GM21390 (cell line): ENCODE results near the gene ZRANB3.
"Not testable (repeated sequence)": the region's sequence is repeated elsewhere in the genome, so short reads cannot be mapped to it uniquely, and the experiment has no call there.

Experiments used
- ATAC-seq: cut with Tn5 transposase; IDR thresholded peaks from one replicate; pipeline ENCODE4 v1.9.1; 2021; ENCODE audit not compliant: unreplicated experiment

The ZRANB3 gene

GRCh38 chr2:135490376-135490775, 40.6 kb downstream of the ZRANB3 start:
- ATAC-seq: no peak

DNA sequence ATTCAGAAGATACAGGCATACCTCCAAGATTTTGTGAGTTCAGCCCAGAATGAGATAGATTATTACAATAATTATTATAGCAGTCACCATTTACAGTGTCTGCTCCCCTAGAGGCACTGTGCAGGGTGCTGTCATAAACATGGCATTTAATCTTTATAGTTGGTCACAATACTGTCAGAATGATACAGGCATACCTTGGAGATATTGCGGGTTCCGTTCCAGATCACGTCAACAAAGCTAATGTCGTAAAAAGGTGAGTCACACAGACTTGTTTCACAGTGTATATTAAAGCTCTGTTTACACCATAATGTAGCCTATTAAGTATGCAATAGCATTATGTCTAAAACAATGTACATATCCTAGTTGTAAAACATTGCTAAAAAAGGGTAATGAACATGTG, 45.6 kb downstream of the ZRANB3 start:
- ATAC-seq: no peak

DNA sequence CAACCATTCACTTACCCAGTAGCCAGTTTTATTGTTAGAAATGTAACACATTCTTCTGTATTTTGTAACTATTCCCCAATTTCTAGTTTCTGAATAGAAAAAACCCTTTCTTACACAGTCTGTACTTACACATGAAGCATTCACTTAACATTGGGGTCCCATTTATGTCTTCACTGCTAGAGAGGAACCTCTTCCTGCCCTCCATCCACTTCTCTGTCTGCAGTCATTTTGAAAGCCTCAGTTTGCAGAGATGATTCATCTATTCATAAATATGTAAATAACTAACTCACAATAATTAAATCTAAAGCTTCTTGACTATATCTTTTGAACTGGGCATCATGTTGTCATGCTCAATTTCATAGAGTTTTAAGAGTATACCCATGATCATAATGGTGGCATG, 55.9 kb downstream of the ZRANB3 start:
- ATAC-seq: no peak

DNA sequence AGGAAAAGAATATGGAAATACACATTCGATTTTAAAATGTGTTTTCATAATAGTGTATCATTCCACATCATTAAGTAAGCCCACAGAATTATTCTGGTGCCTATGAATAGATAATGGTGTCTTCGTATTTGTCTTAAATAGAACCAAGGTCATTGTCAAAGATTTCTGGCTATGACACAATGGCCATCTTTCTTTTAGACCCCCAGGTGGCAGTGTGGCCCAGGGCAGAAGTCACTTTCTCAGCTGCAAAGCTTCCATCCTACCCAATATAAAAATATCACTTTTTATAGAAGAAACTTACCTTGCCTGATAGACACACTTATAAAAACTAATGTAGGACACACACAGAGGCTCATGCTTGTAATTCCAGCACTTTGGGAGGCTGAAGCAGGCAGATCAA, 57.5 kb downstream of the ZRANB3 start:
- ATAC-seq: no peak

- ATAC-seq: no peak
Measured at GRCh38 chr2:135471106-135471505, 59.9 kb downstream of the ZRANB3 start.

- ATAC-seq: no peak
Measured at GRCh38 chr2:135457279-135457678, 73.7 kb downstream of the ZRANB3 start.

GRCh38 chr2:135456835-135457234, 74.2 kb downstream of the ZRANB3 start:
- no peak for ATAC-seq

GRCh38 chr2:135456431-135456830, 74.6 kb downstream of the ZRANB3 start:
- ATAC-seq: no peak

GRCh38 chr2:135454608-135455007, 76.4 kb downstream of the ZRANB3 start:
- no peak for ATAC-seq

- not testable (repeated sequence) for ATAC-seq
Measured at GRCh38 chr2:135453027-135453426, 78.0 kb downstream of the ZRANB3 start.

- no peak for ATAC-seq
Measured at GRCh38 chr2:135451966-135452365, 79.1 kb downstream of the ZRANB3 start.

DNA sequence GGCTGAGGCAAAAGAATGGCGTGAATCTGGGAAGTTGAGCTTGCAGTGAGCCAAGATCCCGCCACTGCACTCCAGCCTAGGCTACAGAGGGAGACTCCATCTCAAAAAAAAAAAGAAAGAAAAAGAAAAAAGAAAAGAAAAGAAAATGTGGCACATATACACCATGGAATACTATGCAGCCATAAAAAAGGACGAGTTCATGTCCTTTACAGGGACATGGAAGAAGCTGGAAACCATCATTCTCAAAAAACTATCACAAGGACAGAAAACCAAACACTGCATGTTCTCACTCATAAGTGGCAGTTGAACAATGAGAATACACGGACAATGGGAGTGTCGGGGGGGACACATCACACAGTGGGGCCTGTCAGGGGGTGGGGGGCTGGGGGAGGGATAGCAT, 88.0 kb downstream of the ZRANB3 start:
- ATAC-seq: not testable (repeated sequence)

DNA sequence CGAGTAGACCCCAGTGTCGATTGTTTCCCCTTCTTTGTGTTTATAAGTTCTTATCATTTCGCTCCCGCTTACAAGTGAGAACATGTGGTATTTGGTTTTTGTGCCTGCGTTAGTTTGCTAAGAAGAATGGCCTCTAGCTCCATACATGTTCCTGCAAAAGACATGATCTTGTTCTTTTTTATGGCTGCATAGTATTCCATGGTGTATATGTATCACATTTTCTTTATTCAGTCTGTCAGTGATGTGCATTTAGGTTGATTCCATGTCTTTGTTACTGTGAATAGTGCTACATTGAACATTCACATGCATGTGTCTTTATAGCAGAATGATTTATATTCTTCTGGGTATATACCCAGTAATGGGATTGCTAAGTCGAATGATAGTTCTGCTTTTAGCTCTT, 95.9 kb downstream of the ZRANB3 start:
- not testable (repeated sequence) for ATAC-seq

GRCh38 chr2:135424849-135425248, 106.2 kb downstream of the ZRANB3 start:
- ATAC-seq: no peak

DNA sequence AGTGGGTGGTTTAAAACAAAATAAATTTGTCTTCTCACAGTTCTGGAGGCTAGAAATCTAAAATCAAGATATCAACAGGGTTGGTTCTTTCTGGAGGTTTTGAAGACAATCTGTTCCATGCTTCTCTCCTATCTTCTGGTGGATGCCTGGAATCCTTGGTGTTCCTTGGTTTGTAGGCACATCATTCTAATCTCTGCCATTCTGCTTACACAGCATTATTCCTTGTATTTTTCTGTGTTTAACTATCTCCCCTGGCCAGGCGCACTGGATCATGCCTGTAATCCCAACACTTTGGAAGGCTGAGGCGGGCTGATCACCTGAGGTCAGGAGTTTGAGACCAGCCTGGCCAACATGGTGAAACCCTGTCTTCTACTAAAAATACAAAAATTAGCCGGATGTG, 108.1 kb downstream of the ZRANB3 start:
- no peak for ATAC-seq

- ATAC-seq: no peak
Measured at GRCh38 chr2:135411646-135412045, 119.4 kb downstream of the ZRANB3 start.

DNA sequence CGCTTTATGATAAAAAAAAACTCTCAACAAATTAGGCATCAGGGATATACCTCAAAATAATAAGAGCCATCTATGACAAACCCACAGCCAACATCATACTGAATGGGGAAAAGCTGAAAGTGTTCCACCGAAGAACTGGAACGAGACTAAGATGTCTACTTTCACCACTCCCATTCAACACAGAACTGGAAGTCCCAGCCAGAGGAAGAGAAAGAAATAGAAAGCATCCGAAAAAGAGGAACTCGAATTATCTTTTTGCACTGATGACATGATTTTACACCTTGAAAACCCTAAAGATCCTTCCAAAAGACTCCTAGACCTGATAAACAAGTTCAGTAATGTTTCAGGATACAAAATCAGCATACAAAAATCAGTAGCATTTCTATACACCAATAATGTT, 121.6 kb downstream of the ZRANB3 start:
- peak; percentile 71 for ATAC-seq

DNA sequence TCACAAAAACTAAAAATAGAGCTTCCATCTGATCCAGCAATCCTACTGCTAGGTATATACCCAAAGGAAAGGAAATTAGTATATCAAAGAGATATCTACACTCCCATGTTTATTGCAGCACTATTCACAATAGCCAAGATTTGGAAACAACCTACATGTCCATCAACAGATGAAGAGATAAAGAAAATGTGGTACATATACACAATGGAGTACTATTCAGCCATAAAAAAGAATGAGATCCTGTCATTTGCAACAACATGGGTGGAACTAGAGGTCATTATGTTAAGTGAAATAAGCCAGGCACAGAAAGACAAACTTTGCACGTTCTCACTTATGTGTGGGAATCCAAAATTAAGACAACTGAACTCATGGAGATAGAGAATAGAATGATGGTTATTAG, 134.8 kb downstream of the ZRANB3 start:
- ATAC-seq: not testable (repeated sequence)

DNA sequence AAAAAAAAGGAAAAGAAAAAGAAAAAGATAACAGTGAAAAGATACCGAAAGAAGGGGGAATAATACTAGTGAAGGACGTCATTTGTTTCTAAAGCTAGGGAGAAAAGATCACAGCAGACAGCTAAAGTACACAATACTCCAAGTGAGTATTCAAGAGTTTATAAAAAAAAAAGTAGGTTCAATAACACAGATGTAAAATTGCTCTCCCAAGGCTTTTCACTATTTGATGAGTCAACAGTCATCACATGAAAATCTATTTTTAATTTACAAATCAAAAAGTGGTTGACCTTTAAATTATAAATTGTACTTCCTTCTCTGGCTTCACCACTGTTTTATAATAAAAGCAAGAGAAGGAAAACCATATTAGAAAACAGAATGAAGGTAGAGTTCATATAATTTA, 144.0 kb downstream of the ZRANB3 start:
- no peak for ATAC-seq

- no peak for ATAC-seq
Measured at GRCh38 chr2:135378591-135378990, 152.4 kb downstream of the ZRANB3 start.

GRCh38 chr2:135373702-135374101, 157.3 kb downstream of the ZRANB3 start:
- no peak for ATAC-seq

- ATAC-seq: no peak
Measured at GRCh38 chr2:135349941-135350340, 181.1 kb downstream of the ZRANB3 start.

DNA sequence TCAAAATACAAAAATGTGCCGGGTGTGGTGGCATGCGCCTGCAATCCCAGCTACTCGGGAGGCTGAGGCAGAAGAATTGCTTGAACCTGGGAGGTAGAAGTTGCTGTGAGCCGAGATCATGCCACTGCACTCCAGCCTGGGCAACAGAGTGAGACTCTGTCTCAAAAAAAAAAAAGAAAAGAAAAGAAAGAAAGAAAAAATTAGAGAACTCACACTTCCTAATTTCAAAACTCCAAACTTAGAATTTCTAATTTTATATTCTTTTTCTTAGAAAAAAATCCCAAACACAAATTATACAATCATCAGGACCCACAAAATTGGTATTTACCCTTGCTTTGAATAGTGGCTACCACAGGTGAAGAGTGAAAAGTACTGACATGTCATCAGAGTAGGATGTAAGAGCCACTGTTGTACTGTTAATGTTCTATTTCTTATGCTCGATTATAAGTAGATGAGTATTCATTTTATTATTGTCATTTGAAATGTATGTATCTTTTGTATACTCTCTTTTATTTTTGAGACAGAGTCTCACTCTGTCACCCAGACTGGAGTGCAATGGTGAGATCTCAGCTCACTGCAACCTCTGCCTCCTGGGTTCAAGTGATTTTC, 182.8 kb downstream of the ZRANB3 start:
- ATAC-seq: not testable (repeated sequence)
